GM23248 (cell line): Measurements from ENCODE around the gene CD96. TPM values are rescaled to one million over a fixed set of nuclear protein-coding genes. Genes with fewer than 3 reads are reported as not detected.

Experiments
- DNase-seq: peaks from one replicate; pipeline ENCODE4 v3.0.0-alpha.2; 2015
- H2AFZ ChIP-seq: fragments of 200-600 bp; sonication (generic); 2 replicates; pipeline ENCODE4 v1.6.1; 2016; ENCODE audit warnings: antibody characterized with exemption
- H3F3A ChIP-seq: fragments of 200-600 bp; sonication (generic); 2 replicates; pipeline ENCODE4 v1.6.1; 2016; ENCODE audit warnings: mild to moderate bottlenecking, antibody characterized with exemption, mixed run types; ENCODE audit not compliant: insufficient read depth
- H3K27ac ChIP-seq: fragments of 200-600 bp; sonication (generic); 2 replicates; pipeline ENCODE4 v1.5.1; 2016; ENCODE audit warnings: mild to moderate bottlenecking
- H3K27me3 ChIP-seq: fragments of 200-600 bp; sonication (generic); replicated peaks from 2 replicates; pipeline ENCODE4 v1.6.1; 2016; ENCODE audit warnings: mild to moderate bottlenecking; ENCODE audit not compliant: insufficient read depth
- H3K36me3 ChIP-seq: fragments of 200-600 bp; sonication (generic); 2 replicates; pipeline ENCODE4 v1.6.1; 2016; ENCODE audit warnings: low read depth, mild to moderate bottlenecking
- H3K4me1 ChIP-seq: fragments of 200-600 bp; sonication (generic); 2 replicates; pipeline ENCODE4 v1.6.1; 2016; ENCODE audit warnings: mild to moderate bottlenecking; ENCODE audit not compliant: insufficient read depth
- H3K4me2 ChIP-seq: fragments of 200-600 bp; sonication (generic); one replicate; pipeline ENCODE4 v1.6.1; 2016; ENCODE audit warnings: mild to moderate bottlenecking; ENCODE audit not compliant: unreplicated experiment
- H3K4me3 ChIP-seq: fragments of 200-600 bp; sonication (generic); 2 replicates; pipeline ENCODE4 v1.5.1; 2016; ENCODE audit warnings: mild to moderate bottlenecking
- H3K79me2 ChIP-seq: fragments of 200-600 bp; sonication (generic); 2 replicates; pipeline ENCODE4 v1.6.1; 2016; ENCODE audit warnings: mild to moderate bottlenecking; ENCODE audit not compliant: insufficient read depth
- H3K9ac ChIP-seq: fragments of 200-600 bp; sonication (generic); 2 replicates; pipeline ENCODE4 v1.6.1; 2016; ENCODE audit warnings: mild to moderate bottlenecking
- H3K9me2 ChIP-seq: fragments of 200-600 bp; sonication (generic); 2 replicates; pipeline ENCODE4 v1.6.1; 2016; ENCODE audit warnings: mixed run types, mild to moderate bottlenecking, moderate library complexity; ENCODE audit not compliant: insufficient read depth
- H3K9me3 ChIP-seq: fragments of 200-600 bp; sonication (generic); one replicate; pipeline ENCODE4 v1.6.1; 2017; ENCODE audit warnings: low read depth
- H4K20me1 ChIP-seq: fragments of 200-600 bp; sonication (generic); 2 replicates; pipeline ENCODE4 v1.6.0; 2016; ENCODE audit not compliant: insufficient read depth
- EZH2 ChIP-seq: fragments of 200-600 bp; sonication (generic); IDR thresholded peaks from 2 replicates; pipeline ENCODE4 v1.6.1; 2018; ENCODE audit warnings: antibody characterized with exemption, mild to moderate bottlenecking; ENCODE audit not compliant: insufficient read depth, poor library complexity, severe bottlenecking
- EZH2phosphoT487 ChIP-seq: fragments of 200-600 bp; sonication (generic); IDR thresholded peaks from 2 replicates; pipeline ENCODE4 v1.6.1; 2018; ENCODE audit warnings: antibody characterized with exemption, moderate library complexity, mild to moderate bottlenecking, low read depth; ENCODE audit not compliant: insufficient read depth
- WGBS, 2 experiments: methylation state at CpG; one replicate each; pipeline ENCODE4 v1.1.6; 2015 to 2017; ENCODE audit warnings: low lambda C conversion rate in 2 of 2, low coverage in 1 of 2; ENCODE audit errors: missing lambda C conversion rate in 2 of 2; 5-methylcytosine and 5-hydroxymethylcytosine counted together
- in situ Hi-C: fragments of 300-500 bp; cut with MboI; formaldehyde crosslinking; loops from 2 replicates; pipeline ENCODE4 v1.15.0; 2020
- polyA plus RNA-seq: library from polyadenylated mRNA; unstranded; fragments of >200 nt; fragmentation: Nextera tagmentation; extraction: Ambion mirVana; gene quantifications from 2 replicates; pipeline ENCODE4 v1.2.1, GENCODE V29; 2016
- total RNA-seq: library from RNA; depleted of rRNA; stranded (reverse); fragments of >200 nt; shearing (Covaris generic); gene quantifications from 2 replicates; pipeline ENCODE4 v1.2.3, GENCODE V29; 2014

Gene CD96
- total and polyA plus RNA-seq, 2 experiments from 2014 or later: not detected

DNA sequence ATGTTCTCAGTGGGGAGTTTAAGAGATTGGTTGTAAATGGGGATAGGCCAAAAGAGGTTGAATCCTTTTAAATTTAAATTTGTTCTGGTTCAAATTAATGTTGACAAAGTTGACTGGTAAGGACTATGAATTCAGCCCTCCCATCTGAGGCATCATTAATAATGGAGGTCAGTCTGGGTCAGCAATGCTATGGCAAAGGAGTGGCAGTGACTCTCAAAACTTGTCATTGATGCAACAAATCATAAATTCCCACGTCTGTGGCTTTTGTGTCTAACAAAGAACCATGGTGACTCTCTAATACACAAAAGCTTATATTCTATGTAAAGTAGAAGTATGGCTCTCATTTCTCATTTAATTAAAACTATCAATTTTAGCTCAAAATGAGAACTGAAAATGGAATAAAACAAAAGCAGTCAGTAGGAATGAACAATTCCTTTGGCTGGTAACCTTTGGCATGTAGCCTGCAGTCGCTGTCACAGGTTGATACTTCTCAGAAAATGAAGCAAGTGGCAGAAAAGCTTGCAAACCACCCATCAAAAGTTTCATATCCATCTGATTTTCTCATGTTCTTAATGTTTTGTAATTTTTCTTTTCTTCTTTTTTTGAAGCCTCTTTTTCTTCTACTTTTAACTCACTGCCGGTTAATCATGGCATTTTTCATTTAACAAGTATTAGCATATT, 65.4 kb downstream of the CD96 start:
- in situ Hi-C loops: no loop called here
- Histone ChIP-seq H3K79me2 (no peaks in the 10 kb centered on the region), H3K36me3 (no peaks in the 10 kb centered on the region), H3K9me2 (no peaks in the 10 kb centered on the region), H3K4me1 (peaks cover 8% of the 10 kb centered on the region; the same call in 1 of the 2 replicates), H3K4me3 (no peak overlapping the region), H3K9me3 (no peaks in the 10 kb centered on the region), H2AFZ (no peak overlapping the region), H3K4me2 (no peak overlapping the region), H4K20me1 (no peaks in the 10 kb centered on the region), H3K27me3 (no peaks in the 10 kb centered on the region), H3K9ac (no peak overlapping the region), H3K27ac (no peak overlapping the region), H3F3A (no peaks in the 10 kb centered on the region)
- DNase-seq: no peak
- 55 to 56% methylated on average over 3 of the region's 3 CpGs for WGBS, 2 experiments
- no peak for TF ChIP-seq EZH2
- no peak for TF ChIP-seq EZH2phosphoT487

DNA sequence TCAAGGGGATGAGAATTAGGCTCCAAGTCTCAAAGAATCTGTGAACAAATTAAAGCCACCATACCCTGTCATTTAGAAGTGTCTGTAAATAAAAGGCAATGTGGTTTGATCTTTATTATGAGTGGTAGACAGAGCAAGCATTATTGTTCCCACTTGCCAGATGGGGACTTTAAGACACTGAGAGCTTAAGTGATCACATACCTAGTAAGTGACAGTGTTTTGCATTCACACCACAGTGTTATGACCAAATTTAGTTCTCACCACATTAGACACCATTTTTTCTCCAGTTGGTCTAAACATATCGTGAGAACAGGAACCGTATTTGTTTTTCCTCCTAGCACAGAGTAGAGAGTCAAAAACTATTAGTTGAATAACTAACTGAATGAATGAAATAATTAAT, 66.4 kb downstream of the CD96 start:
- in situ Hi-C loops: no loop called here
- DNase-seq: no peak
- Histone ChIP-seq H2AFZ (no peak overlapping the region), H3F3A (no peaks in the 10 kb centered on the region), H3K27ac (no peak overlapping the region), H3K9ac (no peak overlapping the region), H3K9me3 (no peaks in the 10 kb centered on the region), H3K36me3 (no peaks in the 10 kb centered on the region), H3K79me2 (no peaks in the 10 kb centered on the region), H4K20me1 (no peaks in the 10 kb centered on the region), H3K4me3 (no peak overlapping the region), H3K4me1 (peaks cover 8% of the 10 kb centered on the region; the same call in 1 of the 2 replicates), H3K9me2 (no peaks in the 10 kb centered on the region), H3K27me3 (no peaks in the 10 kb centered on the region), H3K4me2 (no peak overlapping the region)
- WGBS, 2 experiments: 9 to 29% methylated on average over 2 of the region's 2 CpGs
- TF ChIP-seq EZH2 (no peak), EZH2phosphoT487 (no peak)

DNA sequence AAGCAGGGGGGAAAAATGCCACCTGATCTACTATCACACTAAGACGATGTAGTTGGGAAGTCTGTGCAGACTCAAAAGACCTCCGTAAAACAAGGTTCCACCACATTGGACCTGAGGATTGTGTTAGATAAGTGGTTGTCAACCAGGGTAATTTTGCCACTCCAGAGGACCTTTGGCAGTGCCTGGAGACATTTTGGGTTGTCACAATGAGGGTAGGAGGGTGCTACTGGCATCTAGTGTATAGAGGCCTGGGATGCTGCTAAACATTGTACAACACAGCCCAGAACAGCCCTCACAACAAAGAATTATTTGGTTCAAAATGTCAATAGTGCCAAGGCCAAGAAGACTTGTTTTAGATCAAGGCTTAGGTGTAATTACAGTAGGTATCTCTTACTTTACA, 67.7 kb downstream of the CD96 start:
- no peak overlapping the region for H3K4me3 ChIP-seq
- no peaks in the 10 kb centered on the region for H4K20me1 ChIP-seq
- H3K36me3 ChIP-seq: no peaks in the 10 kb centered on the region
- H3K4me1 ChIP-seq: peaks cover 8% of the 10 kb centered on the region; the same call in 1 of the 2 replicates
- H3F3A ChIP-seq: no peaks in the 10 kb centered on the region
- no peak overlapping the region for H3K4me2 ChIP-seq
- H2AFZ ChIP-seq: no peak overlapping the region
- no peak overlapping the region for H3K27ac ChIP-seq
- no peaks in the 10 kb centered on the region for H3K9me3 ChIP-seq
- in situ Hi-C loops: no loop called here
- H3K9ac ChIP-seq: no peak overlapping the region
- no peaks in the 10 kb centered on the region for H3K27me3 ChIP-seq
- H3K79me2 ChIP-seq: no peaks in the 10 kb centered on the region
- no peak for TF ChIP-seq EZH2phosphoT487
- no peak for TF ChIP-seq EZH2
- no peak for DNase-seq
- WGBS, 2 experiments: 32 to 38% methylated on average over 2 of the region's 2 CpGs
- H3K9me2 ChIP-seq: no peaks in the 10 kb centered on the region

DNA sequence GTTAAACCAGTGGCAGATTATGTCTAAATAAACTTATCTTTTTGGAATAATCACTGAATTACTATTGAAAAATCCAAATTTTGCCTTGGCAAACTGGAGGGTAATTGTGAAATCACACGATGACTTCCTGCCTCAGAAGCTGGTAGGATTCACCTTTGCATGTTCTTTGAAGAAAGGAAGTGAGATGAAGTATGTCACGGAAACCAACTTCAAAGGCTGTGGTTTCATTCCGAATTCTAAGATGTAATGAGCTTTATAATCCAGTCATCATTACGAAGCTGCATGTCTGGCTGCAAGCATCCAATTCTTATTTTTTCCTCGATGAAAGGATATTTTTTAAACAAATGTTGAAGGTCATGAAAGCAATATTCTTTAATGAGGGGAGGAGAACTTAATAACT, 68.2 kb downstream of the CD96 start:
- H2AFZ ChIP-seq: no peak overlapping the region
- H4K20me1 ChIP-seq: no peaks in the 10 kb centered on the region
- H3K36me3 ChIP-seq: no peaks in the 10 kb centered on the region
- no peaks in the 10 kb centered on the region for H3F3A ChIP-seq
- TF ChIP-seq EZH2phosphoT487: no peak
- TF ChIP-seq EZH2: no peak
- no peak overlapping the region for H3K27ac ChIP-seq
- no peaks in the 10 kb centered on the region for H3K9me3 ChIP-seq
- no peaks in the 10 kb centered on the region for H3K27me3 ChIP-seq
- H3K9me2 ChIP-seq: no peaks in the 10 kb centered on the region
- no peaks in the 10 kb centered on the region for H3K79me2 ChIP-seq
- peaks cover 3% of the 10 kb centered on the region; the same call in 1 of the 2 replicates for H3K4me1 ChIP-seq
- no peak for DNase-seq
- in situ Hi-C loops: no loop called here
- H3K4me2 ChIP-seq: no peak overlapping the region
- no peak overlapping the region for H3K9ac ChIP-seq
- H3K4me3 ChIP-seq: no peak overlapping the region
- 52 to 57% methylated on average over 5 of the region's 5 CpGs for WGBS, 2 experiments
